ENCODE results near the gene NIPSNAP2.

Gene NIPSNAP2

DNA sequence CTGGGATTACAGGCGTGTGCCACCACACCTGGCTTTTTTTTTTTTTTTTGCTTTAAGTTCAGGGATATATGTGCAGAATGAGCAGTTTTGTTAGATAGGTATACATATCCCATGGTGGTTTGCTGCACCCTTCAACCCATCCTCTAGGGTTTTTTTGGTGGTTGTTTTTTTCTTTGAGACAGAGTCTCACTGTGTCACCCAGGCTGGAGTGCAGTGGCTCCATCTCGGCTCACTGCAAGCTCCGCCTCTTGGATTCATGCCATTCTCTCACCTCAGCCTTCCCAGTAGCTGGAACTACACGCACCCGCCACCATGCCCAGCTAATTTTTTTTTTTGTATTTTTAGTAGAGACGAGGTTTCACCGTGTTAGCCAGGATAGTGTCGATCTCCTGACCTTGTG is 84.4 kb downstream of the NIPSNAP2 start:
- DNase-seq: peak; percentile 30
